ENCODE results near the gene AANAT. TPM values are rescaled to one million over a fixed set of nuclear protein-coding genes. Genes with fewer than 3 reads are reported as not detected.
A peak's percentile ranks its signal among the peaks of the same experiment; 100 is the strongest.
"Not testable (repeated sequence)": the region's sequence is repeated elsewhere in the genome, so short reads cannot be mapped to it uniquely, and the experiment has no call there.

AANAT gene
- total RNA-seq, 1 donor from 2014 or later, result not detected

GRCh38 chr17:76512366-76513305 lies 45.2 kb downstream of the AANAT start:
- Mint-ChIP-seq H3K4me3 (ENCODE audit: unreplicated experiment) (no peak overlapping the region), H3K4me1 (ENCODE audit: low read depth) (peaks cover 12% of the 10 kb centered on the region), H3K27me3 (ENCODE audit: low read depth) (peaks cover 16% of the 10 kb centered on the region), H3K27ac (ENCODE audit: unreplicated experiment) (no peak overlapping the region), H3K9me3 (ENCODE audit: low read depth) (no peaks in the 10 kb centered on the region), H3K36me3 (ENCODE audit: low read depth) (no peaks in the 10 kb centered on the region)
- DNase-seq (ENCODE audit: low spot score), result no peak
- TF ChIP-seq CTCF (IDR thresholded peaks at IDR 0.05), result no peak

- Mint-ChIP-seq H3K27ac (ENCODE audit: unreplicated experiment) (no peak overlapping the region), H3K9me3 (ENCODE audit: low read depth) (no peaks in the 10 kb centered on the region), H3K36me3 (ENCODE audit: low read depth) (no peaks in the 10 kb centered on the region), H3K4me1 (ENCODE audit: low read depth) (peaks cover 12% of the 10 kb centered on the region), H3K4me3 (ENCODE audit: unreplicated experiment) (no peak overlapping the region), H3K27me3 (ENCODE audit: low read depth) (peaks cover 9% of the 10 kb centered on the region)
- TF ChIP-seq CTCF (IDR thresholded peaks at IDR 0.05), result no peak
- no peak for DNase-seq (ENCODE audit: low spot score)
Observed at GRCh38 chr17:76513306-76513692, 45.9 kb downstream of the AANAT start.

- not testable (repeated sequence) for H3K4me3 Mint-ChIP-seq (ENCODE audit: unreplicated experiment); H3K9me3 Mint-ChIP-seq (ENCODE audit: low read depth); DNase-seq (ENCODE audit: low spot score); H3K27me3 Mint-ChIP-seq (ENCODE audit: low read depth); H3K36me3 Mint-ChIP-seq (ENCODE audit: low read depth); H3K27ac Mint-ChIP-seq (ENCODE audit: unreplicated experiment)
- peaks cover 12% of the 10 kb centered on the region for H3K4me1 Mint-ChIP-seq (ENCODE audit: low read depth)
Observed at GRCh38 chr17:76514355-76514754, 47.0 kb downstream of the AANAT start.

GRCh38 chr17:76515274-76515949 lies 48.0 kb downstream of the AANAT start:
- peaks cover 9% of the 10 kb centered on the region for H3K27me3 Mint-ChIP-seq (ENCODE audit: low read depth)
- TF ChIP-seq CTCF (IDR thresholded peaks at IDR 0.05), result no peak
- H3K9me3 Mint-ChIP-seq (ENCODE audit: low read depth), result no peaks in the 10 kb centered on the region
- no peak for DNase-seq (ENCODE audit: low spot score)
- H3K27ac Mint-ChIP-seq (ENCODE audit: unreplicated experiment), result peak overlapping the region; percentile 49
- H3K4me1 Mint-ChIP-seq (ENCODE audit: low read depth), result peaks cover 12% of the 10 kb centered on the region
- H3K36me3 Mint-ChIP-seq (ENCODE audit: low read depth), result no peaks in the 10 kb centered on the region
- no peak overlapping the region for H3K4me3 Mint-ChIP-seq (ENCODE audit: unreplicated experiment)

- DNase-seq (ENCODE audit: low spot score), result no peak
- Mint-ChIP-seq H3K36me3 (ENCODE audit: low read depth) (no peaks in the 10 kb centered on the region), H3K27ac (ENCODE audit: unreplicated experiment) (no peak overlapping the region), H3K4me1 (ENCODE audit: low read depth) (peaks cover 7% of the 10 kb centered on the region), H3K4me3 (ENCODE audit: unreplicated experiment) (no peak overlapping the region), H3K9me3 (ENCODE audit: low read depth) (no peaks in the 10 kb centered on the region), H3K27me3 (ENCODE audit: low read depth) (peaks cover 11% of the 10 kb centered on the region)
- no peak for TF ChIP-seq CTCF (IDR thresholded peaks at IDR 0.05)
Observed at GRCh38 chr17:76517638-76518038, 50.2 kb downstream of the AANAT start.
